Epithelial cell of proximal tubule (primary cell): ENCODE measurements around the gene DDX6. TPM values are rescaled to one million over a fixed set of nuclear protein-coding genes. Genes with fewer than 3 reads are reported as not detected.

ENCODE experiments used
- DNase-seq: peaks from one replicate; pipeline ENCODE4 v3.0.0-alpha.2; 2011; ENCODE audit warnings: low read depth
- H3K4me3 ChIP-seq: 2 replicates; pipeline ENCODE4 v1.5.1; 2011; ENCODE audit warnings: low read depth, mild to moderate bottlenecking, low read length
- total RNA-seq: library from RNA; depleted of rRNA; stranded (reverse); fragments of >200 nt; gene quantifications from 2 replicates; pipeline ENCODE4 v1.2.3, GENCODE V29; 2015
- TF ChIP-seq, protein P1 (sequence below): conservative IDR thresholded peaks from 2 replicates; pipeline ENCODE4 v1.5.1; 2012; ENCODE audit warnings: low read depth, mild to moderate bottlenecking, low read length

The DDX6 gene
- total RNA-seq, 1 donor from 2014 or later: 32.6 TPM

DNA sequence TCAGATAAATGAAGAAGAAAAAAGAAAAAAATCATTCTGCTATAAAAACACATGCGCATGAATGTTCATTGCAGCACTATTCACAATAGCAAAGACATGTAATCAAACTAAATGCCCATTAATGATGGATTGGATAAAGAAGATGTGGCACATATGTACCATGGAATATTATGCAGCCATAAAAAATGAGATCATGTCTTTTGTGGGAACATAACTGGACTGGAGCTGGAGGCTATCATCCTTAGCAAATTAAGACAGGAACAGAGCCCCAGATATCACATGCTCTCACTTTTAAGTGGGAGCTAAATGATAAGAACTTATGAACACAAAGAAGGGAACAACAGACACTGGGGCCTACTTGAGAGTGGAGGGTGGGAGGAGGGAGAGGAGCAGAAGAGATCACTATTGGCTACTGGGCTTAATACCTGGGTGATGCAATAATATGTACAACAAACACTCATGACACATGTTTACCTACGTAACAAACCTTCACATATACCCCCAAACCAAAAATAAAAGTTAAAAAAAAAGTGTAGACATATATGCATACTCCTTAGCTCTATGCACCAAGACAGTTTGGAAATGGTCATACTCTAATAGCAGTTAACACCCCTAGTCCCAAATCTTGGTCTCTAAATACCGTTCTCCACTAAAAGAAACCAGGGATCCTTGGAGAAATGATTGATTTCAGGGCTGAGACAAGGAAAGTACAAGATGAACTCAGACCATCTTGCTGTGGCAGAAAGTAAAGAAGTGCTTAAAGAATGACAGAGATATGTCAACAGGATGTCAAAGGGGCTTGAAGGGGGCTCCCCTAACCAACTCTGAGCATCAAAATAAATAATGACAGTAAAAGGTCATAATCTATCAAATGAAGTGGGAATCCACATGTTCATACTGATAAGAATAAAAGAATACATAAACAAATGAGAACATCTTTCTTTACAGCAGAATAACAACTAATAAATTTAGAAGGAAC lies 17.1 kb upstream of the DDX6 start:
- TF ChIP-seq, protein P1, sequence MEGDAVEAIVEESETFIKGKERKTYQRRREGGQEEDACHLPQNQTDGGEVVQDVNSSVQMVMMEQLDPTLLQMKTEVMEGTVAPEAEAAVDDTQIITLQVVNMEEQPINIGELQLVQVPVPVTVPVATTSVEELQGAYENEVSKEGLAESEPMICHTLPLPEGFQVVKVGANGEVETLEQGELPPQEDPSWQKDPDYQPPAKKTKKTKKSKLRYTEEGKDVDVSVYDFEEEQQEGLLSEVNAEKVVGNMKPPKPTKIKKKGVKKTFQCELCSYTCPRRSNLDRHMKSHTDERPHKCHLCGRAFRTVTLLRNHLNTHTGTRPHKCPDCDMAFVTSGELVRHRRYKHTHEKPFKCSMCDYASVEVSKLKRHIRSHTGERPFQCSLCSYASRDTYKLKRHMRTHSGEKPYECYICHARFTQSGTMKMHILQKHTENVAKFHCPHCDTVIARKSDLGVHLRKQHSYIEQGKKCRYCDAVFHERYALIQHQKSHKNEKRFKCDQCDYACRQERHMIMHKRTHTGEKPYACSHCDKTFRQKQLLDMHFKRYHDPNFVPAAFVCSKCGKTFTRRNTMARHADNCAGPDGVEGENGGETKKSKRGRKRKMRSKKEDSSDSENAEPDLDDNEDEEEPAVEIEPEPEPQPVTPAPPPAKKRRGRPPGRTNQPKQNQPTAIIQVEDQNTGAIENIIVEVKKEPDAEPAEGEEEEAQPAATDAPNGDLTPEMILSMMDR: no peak
- no peak for DNase-seq
- no peak overlapping the region for H3K4me3 ChIP-seq

- TF ChIP-seq, protein P1: no peak
- no peak for DNase-seq
- H3K4me3 ChIP-seq: no peak overlapping the region
Observed at GRCh38 chr11:118806400-118806799, 15.4 kb upstream of the DDX6 start.

- no peak for DNase-seq
- no peak overlapping the region for H3K4me3 ChIP-seq
- TF ChIP-seq, protein P1: no peak
Observed at GRCh38 chr11:118804094-118804493, 13.1 kb upstream of the DDX6 start.

- H3K4me3 ChIP-seq: no peak overlapping the region
- TF ChIP-seq, protein P1: no peak
- DNase-seq: no peak
Observed at GRCh38 chr11:118799372-118799771, 8.4 kb upstream of the DDX6 start.

DNA sequence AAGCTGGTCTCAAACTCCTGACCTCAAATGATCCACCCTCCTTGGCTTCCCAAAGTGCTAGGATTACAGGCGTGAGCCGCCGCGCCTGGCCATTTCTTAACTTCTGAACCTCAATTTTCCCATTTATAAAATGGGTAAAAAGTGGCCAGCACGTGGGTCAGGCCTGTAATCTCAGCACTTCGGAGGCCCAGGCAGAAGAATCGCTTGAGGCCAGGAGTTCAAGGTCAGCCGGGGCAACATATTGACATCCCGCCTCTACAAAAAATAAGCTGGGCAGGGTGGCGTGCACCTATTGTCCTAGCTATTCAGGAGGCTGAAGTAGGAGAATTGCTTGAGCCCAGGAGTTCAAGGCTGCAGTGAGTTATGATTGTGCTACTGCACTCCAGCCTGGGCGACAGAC lies 6.5 kb upstream of the DDX6 start:
- TF ChIP-seq, protein P1: no peak
- H3K4me3 ChIP-seq: no peak overlapping the region
- DNase-seq: no peak

- TF ChIP-seq, protein P1: no peak
- H3K4me3 ChIP-seq: peak overlapping the region; percentile 81
- DNase-seq: peak; percentile 71
Observed at GRCh38 chr11:118792570-118793124, 1.7 kb upstream of the DDX6 start.
